Fibroblast of lung (primary cell): ENCODE measurements around the gene CFAP221.

Experiments used
- CTCF ChIP-seq, 2 donors: IDR thresholded peaks in 1 of 2; conservative IDR thresholded peaks in 1 of 2; 1 replicate in 1 of 2; 2 replicates in 1 of 2; pipeline ENCODE4 v1.5.1; 2011 to 2012; ENCODE audit warnings: low read length in 2 of 2, control low read depth in 1 of 2, inconsistent platforms in 1 of 2, low read depth in 1 of 2, mild to moderate bottlenecking in 1 of 2
- EZH2 ChIP-seq: IDR thresholded peaks from 2 replicates; pipeline ENCODE4 v1.5.1; 2012; ENCODE audit warnings: low read length, control low read depth, mild to moderate bottlenecking; ENCODE audit errors: missing control alignments

- no peak for TF ChIP-seq CTCF (conservative IDR thresholded peaks at IDR 0.05 in 1 of 2, IDR thresholded peaks at IDR 0.05 in 1 of 2; ENCODE audit: low read depth in 1 of 2, low read length in 2 of 2)
- TF ChIP-seq EZH2 = no peak
These were observed 10.7 kb upstream of the CFAP221 start for GRCh38 chr2:119533560-119533959.
